Measurements from ENCODE around the gene ELN. TPM values are rescaled to one million over a fixed set of nuclear protein-coding genes. Genes with fewer than 3 reads are reported as not detected.

ELN gene
- total and polyA plus RNA-seq, 2 donors (not counting 1 experiment from before 2014, with no cell fraction given): not detected

DNA sequence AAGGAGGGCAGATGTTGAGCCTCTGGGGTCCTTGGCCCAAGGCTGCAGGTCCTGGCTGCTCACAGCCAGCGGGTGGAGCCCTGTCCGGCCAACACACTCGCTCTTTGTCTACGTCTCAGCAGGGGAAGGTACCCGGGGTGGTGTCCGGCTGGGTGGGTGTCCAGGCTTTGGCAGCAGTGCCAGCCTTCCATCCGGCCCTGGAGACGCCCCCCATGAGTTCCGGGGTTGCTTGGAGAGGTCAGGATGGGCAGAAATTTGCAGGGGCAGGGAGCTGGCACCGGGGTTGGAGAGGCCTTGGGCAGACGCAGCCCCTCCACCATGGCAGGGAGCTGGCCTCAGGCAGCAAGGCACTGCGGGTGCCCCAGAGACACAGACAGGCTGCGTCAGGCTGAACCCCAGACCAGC, 42.2 kb upstream of the ELN start:
- Mint-ChIP-seq H3K4me3 (no peak overlapping the region), H3K27ac (no peak overlapping the region)
- CTCF ChIA-PET: no interaction called here

GRCh38 chr7:73986158-73986631, 41.8 kb upstream of the ELN start:
- Histone ChIP-seq H3K9me3 (ENCODE audit: control extremely low read depth in 1 of 3, control insufficient read depth in 2 of 3, insufficient read depth in 1 of 3, low read length in 2 of 3) (no peaks in the 10 kb centered on the region), H3K36me3 (replicated peaks in 1 of 2; ENCODE audit: control extremely low read depth in 1 of 2, control insufficient read depth in 1 of 2, extremely low read depth in 1 of 2, insufficient read depth in 2 of 2, low read length in 1 of 2) (no peaks in the 10 kb centered on the region), H3K4me3 (ENCODE audit: control extremely low read depth in 1 of 5, extremely low read depth in 1 of 5, insufficient read depth in 1 of 5, low read depth in 2 of 5, low read length in 4 of 5) (no peak overlapping the region), H4K20me1 (ENCODE audit: control insufficient read depth, insufficient read depth, low read length, poor library complexity, severe bottlenecking) (no peaks in the 10 kb centered on the region), H3K27ac (ENCODE audit: low read length in 2 of 2) (no peak overlapping the region), H3K27me3 (replicated peaks in 1 of 4; ENCODE audit: control extremely low read depth in 1 of 4, control insufficient read depth in 3 of 4, insufficient read depth in 4 of 4, low read length in 3 of 4) (no peaks in the 10 kb centered on the region), H3K9ac (ENCODE audit: low read length) (no peak overlapping the region), H3K79me2 (ENCODE audit: control insufficient read depth, insufficient read depth, low read length) (no peaks in the 10 kb centered on the region), H3K4me2 (replicated peaks; ENCODE audit: low read depth, low read length, poor library complexity, severe bottlenecking) (no peak overlapping the region), H3K4me1 (ENCODE audit: control insufficient read depth in 2 of 2, insufficient read depth in 2 of 2, low read length in 2 of 2) (no peaks in the 10 kb centered on the region), H2AFZ (ENCODE audit: insufficient read depth, low read depth, low read length, poor library complexity, severe bottlenecking) (no peak overlapping the region)
- DNase-seq (no peak), ATAC-seq (ENCODE audit: low read depth) (no peak)
- TF ChIP-seq EZH2 (IDR thresholded peaks at IDR 0.05; ENCODE audit: borderline replicate concordance, insufficient read depth, low read depth, low read length, poor library complexity, severe bottlenecking): no peak
- TF ChIP-seq, protein P1, sequence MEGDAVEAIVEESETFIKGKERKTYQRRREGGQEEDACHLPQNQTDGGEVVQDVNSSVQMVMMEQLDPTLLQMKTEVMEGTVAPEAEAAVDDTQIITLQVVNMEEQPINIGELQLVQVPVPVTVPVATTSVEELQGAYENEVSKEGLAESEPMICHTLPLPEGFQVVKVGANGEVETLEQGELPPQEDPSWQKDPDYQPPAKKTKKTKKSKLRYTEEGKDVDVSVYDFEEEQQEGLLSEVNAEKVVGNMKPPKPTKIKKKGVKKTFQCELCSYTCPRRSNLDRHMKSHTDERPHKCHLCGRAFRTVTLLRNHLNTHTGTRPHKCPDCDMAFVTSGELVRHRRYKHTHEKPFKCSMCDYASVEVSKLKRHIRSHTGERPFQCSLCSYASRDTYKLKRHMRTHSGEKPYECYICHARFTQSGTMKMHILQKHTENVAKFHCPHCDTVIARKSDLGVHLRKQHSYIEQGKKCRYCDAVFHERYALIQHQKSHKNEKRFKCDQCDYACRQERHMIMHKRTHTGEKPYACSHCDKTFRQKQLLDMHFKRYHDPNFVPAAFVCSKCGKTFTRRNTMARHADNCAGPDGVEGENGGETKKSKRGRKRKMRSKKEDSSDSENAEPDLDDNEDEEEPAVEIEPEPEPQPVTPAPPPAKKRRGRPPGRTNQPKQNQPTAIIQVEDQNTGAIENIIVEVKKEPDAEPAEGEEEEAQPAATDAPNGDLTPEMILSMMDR (IDR thresholded peaks at IDR 0.05): no peak
- Mint-ChIP-seq H3K27ac (no peak overlapping the region), H3K9me3 (ENCODE audit: insufficient read depth) (no peaks in the 10 kb centered on the region), H3K4me3 (no peak overlapping the region), H3K27me3 (peaks cover 10% of the 10 kb centered on the region), H3K4me1 (peaks cover 2% of the 10 kb centered on the region)
- 87% methylated on average over 10 of the region's 17 CpGs for WGBS (ENCODE audit: insufficient coverage)
- intact Hi-C loops (cut with micrococcal nuclease): no loop called here
- CTCF ChIA-PET: no interaction called here
- POLR2A ChIA-PET: no interaction called here

More for the DNA sequence above, 42.2 kb upstream of the ELN start:
- POLR2A ChIA-PET: no interaction called here
- DNase-seq: no peak
- H4K20me1 ChIP-seq (ENCODE audit: control insufficient read depth, insufficient read depth, low read length, poor library complexity, severe bottlenecking): no peaks in the 10 kb centered on the region
- Mint-ChIP-seq H3K27me3 (peaks cover 10% of the 10 kb centered on the region), H3K9me3 (ENCODE audit: insufficient read depth) (no peaks in the 10 kb centered on the region), H3K4me1 (peaks cover 2% of the 10 kb centered on the region)
- no peaks in the 10 kb centered on the region for H3K9me3 ChIP-seq (ENCODE audit: control extremely low read depth in 1 of 3, control insufficient read depth in 2 of 3, insufficient read depth in 1 of 3, low read length in 2 of 3)
- ATAC-seq (ENCODE audit: low read depth): no peak
- TF ChIP-seq, protein P1 (IDR thresholded peaks at IDR 0.05): no peak
- TF ChIP-seq EZH2 (IDR thresholded peaks at IDR 0.05; ENCODE audit: borderline replicate concordance, insufficient read depth, low read depth, low read length, poor library complexity, severe bottlenecking): no peak
- H3K9ac ChIP-seq (ENCODE audit: low read length): no peak overlapping the region
- H3K4me1 ChIP-seq (ENCODE audit: control insufficient read depth in 2 of 2, insufficient read depth in 2 of 2, low read length in 2 of 2): no peaks in the 10 kb centered on the region
- no peaks in the 10 kb centered on the region for H3K27me3 ChIP-seq (replicated peaks in 1 of 4; ENCODE audit: control extremely low read depth in 1 of 4, control insufficient read depth in 3 of 4, insufficient read depth in 4 of 4, low read length in 3 of 4)
- H3K4me2 ChIP-seq (replicated peaks; ENCODE audit: low read depth, low read length, poor library complexity, severe bottlenecking): no peak overlapping the region
- no peaks in the 10 kb centered on the region for H3K36me3 ChIP-seq (replicated peaks in 1 of 2; ENCODE audit: control extremely low read depth in 1 of 2, control insufficient read depth in 1 of 2, extremely low read depth in 1 of 2, insufficient read depth in 2 of 2, low read length in 1 of 2)
- intact Hi-C loops (cut with micrococcal nuclease): no loop called here
- 89% methylated on average over 13 of the region's 13 CpGs for WGBS (ENCODE audit: insufficient coverage)
- no peak overlapping the region for H3K4me3 ChIP-seq (ENCODE audit: control extremely low read depth in 1 of 5, extremely low read depth in 1 of 5, insufficient read depth in 1 of 5, low read depth in 2 of 5, low read length in 4 of 5)
- H3K27ac ChIP-seq (ENCODE audit: low read length in 2 of 2): no peak overlapping the region
- H2AFZ ChIP-seq (ENCODE audit: insufficient read depth, low read depth, low read length, poor library complexity, severe bottlenecking): no peak overlapping the region
- H3K79me2 ChIP-seq (ENCODE audit: control insufficient read depth, insufficient read depth, low read length): no peaks in the 10 kb centered on the region
